ENCODE measurements around the gene AQP12B.
"Not testable (repeated sequence)": the region's sequence is repeated elsewhere in the genome, so short reads cannot be mapped to it uniquely, and the experiment has no call there.

Gene AQP12B

GRCh38 chr2:240701091-240701735, 18.5 kb upstream of the AQP12B start:
- DNase-seq: no peak

GRCh38 chr2:240700616-240701015, 17.9 kb upstream of the AQP12B start:
- not testable (repeated sequence) for DNase-seq

GRCh38 chr2:240699835-240700234, 17.1 kb upstream of the AQP12B start:
- not testable (repeated sequence) for DNase-seq

- DNase-seq: not testable (repeated sequence)
Observed at GRCh38 chr2:240698852-240699561, 16.3 kb upstream of the AQP12B start.

- not testable (repeated sequence) for DNase-seq
Observed at GRCh38 chr2:240696469-240696868, 13.8 kb upstream of the AQP12B start.

GRCh38 chr2:240695593-240695992, 12.9 kb upstream of the AQP12B start:
- DNase-seq: not testable (repeated sequence)

- not testable (repeated sequence) for DNase-seq
Observed at GRCh38 chr2:240694304-240694703, 11.6 kb upstream of the AQP12B start.

- not testable (repeated sequence) for DNase-seq
Observed at GRCh38 chr2:240692583-240693561, 10.2 kb upstream of the AQP12B start.

- not testable (repeated sequence) for DNase-seq
Observed at GRCh38 chr2:240691631-240692420, 9.1 kb upstream of the AQP12B start, which contains the start of gene AQP12A. AQP12A (plus strand) TSS chr2:240691866; CDS start chr2:240691914, 48 bp downstream.

GRCh38 chr2:240691075-240691427, 8.4 kb upstream of the AQP12B start:
- not testable (repeated sequence) for DNase-seq

- DNase-seq: not testable (repeated sequence)
Observed at GRCh38 chr2:240690421-240691074, 7.9 kb upstream of the AQP12B start.

GRCh38 chr2:240689975-240690374, 7.3 kb upstream of the AQP12B start:
- no peak for DNase-seq

- DNase-seq: no peak
Observed at GRCh38 chr2:240688553-240688919, 5.9 kb upstream of the AQP12B start.

GRCh38 chr2:240687741-240688552, 5.3 kb upstream of the AQP12B start:
- no peak for DNase-seq

- DNase-seq: no peak
Observed at GRCh38 chr2:240687045-240687740, 4.5 kb upstream of the AQP12B start.

GRCh38 chr2:240686460-240686859, 3.8 kb upstream of the AQP12B start:
- DNase-seq: no peak

- no peak for DNase-seq
Observed at GRCh38 chr2:240685771-240686371, 3.2 kb upstream of the AQP12B start.

- not testable (repeated sequence) for DNase-seq
Observed at GRCh38 chr2:240683980-240684728, 1.5 kb upstream of the AQP12B start.
